Measurements from ENCODE around the gene SLC25A39.
A peak's percentile ranks its signal among the peaks of the same experiment; 100 is the strongest.
"Not testable (repeated sequence)": the region's sequence is repeated elsewhere in the genome, so short reads cannot be mapped to it uniquely, and the experiment has no call there.

Gene SLC25A39

DNA sequence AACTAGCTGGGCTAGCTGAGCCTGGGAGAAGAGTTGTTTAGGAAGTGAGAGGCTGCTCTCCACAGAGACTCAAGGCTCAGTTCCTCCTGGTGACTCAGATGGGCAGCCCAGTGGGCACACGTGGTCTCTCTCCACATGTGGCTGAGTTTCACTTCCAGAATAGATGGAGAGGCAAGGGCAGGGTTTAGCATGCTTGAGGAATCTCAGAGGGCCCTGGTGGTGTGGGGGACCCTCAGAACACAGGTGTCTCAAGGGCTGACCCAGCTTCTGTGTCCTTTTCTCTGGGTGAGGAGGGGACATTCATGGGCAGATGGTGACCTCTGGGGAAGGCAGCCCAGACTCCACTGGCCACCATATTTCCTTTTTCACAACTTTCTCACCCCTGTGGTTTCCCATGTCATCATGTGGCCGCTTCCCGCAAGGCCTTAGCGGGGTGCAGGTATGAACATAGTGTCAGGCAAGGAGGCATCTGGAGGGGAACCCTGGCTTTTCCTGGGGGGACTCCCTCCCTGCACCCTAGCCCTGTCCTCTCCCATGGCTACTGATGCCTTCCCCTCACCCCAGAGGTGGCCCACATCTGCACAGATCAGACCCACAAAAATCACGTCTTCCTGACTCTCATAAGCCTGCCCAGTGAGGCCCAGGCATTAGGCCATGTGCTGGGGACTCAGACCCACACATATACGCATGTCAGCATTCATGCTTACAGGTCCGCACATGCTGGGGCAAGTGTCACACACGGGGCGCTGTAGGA lies 23.8 kb upstream of the SLC25A39 start:
- no peak for TF ChIP-seq CTCF (IDR thresholded peaks at IDR 0.05; ENCODE audit: low read depth, low read length, missing control alignments)
- no peak overlapping the region for H3K4me3 ChIP-seq (replicated peaks; ENCODE audit: low read depth, low read length)
- no peak for DNase-seq (ENCODE audit: extremely low read depth, low read depth)

GRCh38 chr17:44347206-44348055 lies 22.8 kb upstream of the SLC25A39 start:
- not testable (repeated sequence) for DNase-seq (ENCODE audit: extremely low read depth, low read depth); H3K4me3 ChIP-seq (replicated peaks; ENCODE audit: low read depth, low read length)

DNA sequence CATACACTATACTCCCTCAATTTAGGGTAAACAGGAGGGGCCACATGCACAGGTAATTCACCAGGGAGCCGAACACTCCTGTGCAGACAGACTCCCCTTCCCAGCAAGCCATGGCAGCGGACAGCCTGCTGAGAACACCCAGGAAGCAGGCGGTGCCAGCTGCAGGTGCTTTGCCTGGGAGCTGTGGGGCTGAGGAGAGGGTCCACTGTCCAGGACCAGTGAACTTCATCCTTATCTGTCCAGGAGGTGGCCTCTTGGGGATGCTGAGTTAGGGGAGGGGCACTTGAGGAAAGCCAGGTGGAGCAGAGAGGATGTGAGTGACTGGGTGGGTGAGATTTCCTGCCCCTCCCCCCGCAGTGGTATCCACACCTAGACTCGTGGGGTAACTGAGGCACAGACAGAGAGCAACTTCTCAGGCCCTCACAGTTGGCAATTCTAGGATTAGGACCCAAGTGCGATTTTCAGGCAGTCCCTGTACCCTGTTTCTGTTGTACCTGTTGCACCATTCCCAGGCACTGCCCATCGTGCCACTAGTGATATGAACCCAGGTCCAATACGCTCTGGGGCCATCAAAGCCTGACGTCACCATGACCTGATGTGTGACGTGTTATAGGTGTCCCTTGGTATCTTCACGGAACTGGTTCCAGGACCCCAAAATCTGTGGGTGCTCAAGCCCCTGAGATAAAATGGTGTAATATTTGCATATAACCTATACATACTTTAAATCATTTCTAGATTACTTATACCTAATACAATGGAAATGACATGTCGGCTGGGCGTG lies 21.6 kb upstream of the SLC25A39 start:
- peak overlapping the region; percentile 96 for H3K4me3 ChIP-seq (replicated peaks; ENCODE audit: low read depth, low read length)
- no peak for TF ChIP-seq CTCF (IDR thresholded peaks at IDR 0.05; ENCODE audit: low read depth, low read length, missing control alignments)
- DNase-seq (ENCODE audit: extremely low read depth, low read depth): no peak

- DNase-seq (ENCODE audit: extremely low read depth, low read depth): no peak
- TF ChIP-seq CTCF (IDR thresholded peaks at IDR 0.05; ENCODE audit: low read depth, low read length, missing control alignments): peak; percentile 58
- peak overlapping the region; percentile 96 for H3K4me3 ChIP-seq (replicated peaks; ENCODE audit: low read depth, low read length)
Observed at GRCh38 chr17:44345454-44346026, 20.9 kb upstream of the SLC25A39 start.

GRCh38 chr17:44344939-44345453 lies 20.4 kb upstream of the SLC25A39 start, which contains the start of gene GRN:
Gene GRN (plus strand): TSS chr17:44345302. CDS start chr17:44349165, 3,863 bp downstream.
- DNase-seq (ENCODE audit: extremely low read depth, low read depth): peak; percentile 99
- peak within 1 kb of the TSS; percentile 96 for H3K4me3 ChIP-seq (replicated peaks; ENCODE audit: low read depth, low read length)
- TF ChIP-seq CTCF (IDR thresholded peaks at IDR 0.05; ENCODE audit: low read depth, low read length, missing control alignments): no peak

DNA sequence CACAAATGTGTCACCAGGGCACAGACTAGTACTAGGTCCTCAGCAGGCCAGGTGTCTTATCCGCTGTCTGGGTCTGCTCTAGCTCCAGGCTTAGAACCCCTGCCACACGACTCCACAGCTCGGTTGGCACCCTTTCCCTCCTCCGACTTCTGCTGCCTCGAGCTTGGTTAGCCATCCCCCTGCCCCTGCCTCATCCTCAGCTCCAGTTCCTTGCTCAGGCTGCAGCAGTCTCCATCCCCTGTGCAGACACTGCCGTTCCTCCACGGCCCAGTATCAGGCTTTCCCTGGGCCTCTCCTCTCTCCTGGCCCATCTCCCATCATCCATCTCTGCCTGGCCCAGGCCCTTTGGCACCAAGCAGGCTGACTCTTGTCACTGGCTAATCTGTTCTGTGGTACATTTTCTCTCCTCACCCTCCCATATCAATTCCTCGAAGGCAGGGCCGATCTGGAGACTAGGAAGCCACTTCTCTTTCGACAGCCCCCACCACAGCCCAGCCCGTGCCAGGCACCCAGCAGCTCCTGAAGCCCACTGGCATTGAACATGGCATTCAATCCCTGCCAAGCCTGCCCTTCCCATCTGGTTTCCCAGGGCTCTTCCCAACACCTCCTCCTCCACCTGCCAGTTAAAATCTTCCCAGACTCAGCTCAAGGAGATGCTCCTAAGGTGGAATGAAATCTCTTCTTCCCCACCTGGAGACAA lies 19.0 kb upstream of the SLC25A39 start:
- DNase-seq (ENCODE audit: extremely low read depth, low read depth): no peak
- H3K4me3 ChIP-seq (replicated peaks; ENCODE audit: low read depth, low read length): no peak overlapping the region
- no peak for TF ChIP-seq CTCF (IDR thresholded peaks at IDR 0.05; ENCODE audit: low read depth, low read length, missing control alignments)

DNA sequence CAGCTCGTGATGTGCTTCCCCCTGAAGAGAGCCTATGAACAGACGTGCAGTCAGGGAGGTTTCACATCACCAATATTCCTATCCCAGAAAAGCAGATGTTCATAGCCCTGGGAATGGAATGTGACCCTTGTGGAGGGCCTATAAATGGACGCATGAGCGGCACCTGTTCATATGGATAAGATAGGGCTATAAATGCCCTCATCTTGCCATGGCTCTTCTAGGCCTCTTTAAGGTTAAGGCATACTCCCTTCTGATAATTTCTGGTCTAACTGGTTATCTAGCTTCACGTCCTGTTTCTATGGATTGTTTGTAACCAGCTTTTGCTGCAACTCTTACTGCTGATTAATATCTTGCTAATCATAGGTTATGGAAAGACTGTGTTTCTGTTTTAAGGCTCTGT lies 15.9 kb upstream of the SLC25A39 start:
- DNase-seq (ENCODE audit: extremely low read depth, low read depth); H3K4me3 ChIP-seq (replicated peaks; ENCODE audit: low read depth, low read length): not testable (repeated sequence)
